Stomach smooth muscle (tissue), 2 donors: Measurements from ENCODE around the gene SYNDIG1.

Experiments used
- H3K27ac ChIP-seq: one replicate; pipeline ENCODE4 v1.7.0; 2013; ENCODE audit warnings: mild to moderate bottlenecking, low read length, inconsistent platforms
- H3K27me3 ChIP-seq, 2 donors: one replicate each; pipeline ENCODE4 v1.7.0; 2013; ENCODE audit warnings: low read length in 2 of 2; ENCODE audit not compliant: insufficient read depth in 2 of 2, control insufficient read depth in 1 of 2
- H3K36me3 ChIP-seq, 2 donors: one replicate each; pipeline ENCODE4 v1.7.0; 2013; ENCODE audit warnings: low read length in 2 of 2; ENCODE audit not compliant: control insufficient read depth in 2 of 2, insufficient read depth in 2 of 2
- H3K4me1 ChIP-seq: one replicate; pipeline ENCODE4 v1.7.0; 2013; ENCODE audit warnings: low read length; ENCODE audit not compliant: control insufficient read depth, insufficient read depth
- H3K4me3 ChIP-seq, 2 donors: one replicate each; pipeline ENCODE4 v1.7.0; 2013; ENCODE audit warnings: low read length in 2 of 2
- H3K9ac ChIP-seq, 2 donors: one replicate each; pipeline ENCODE4 v1.7.0; 2013; ENCODE audit warnings: low read length in 2 of 2, mild to moderate bottlenecking in 1 of 2
- H3K9me3 ChIP-seq, 2 donors: one replicate each; pipeline ENCODE4 v1.7.0; 2013; ENCODE audit warnings: low read length in 2 of 2; ENCODE audit not compliant: control insufficient read depth in 2 of 2
- donor health status: healthy.
- donor health status: Pancreatic carcinoma.

SYNDIG1 gene

GRCh38 chr20:24612799-24613775 is 143.7 kb downstream of the SYNDIG1 start:
- Histone ChIP-seq H3K9ac (no peak overlapping the region), H3K27me3 (peaks cover 0 to 2% of the 10 kb centered on the region in 2 donors), H3K27ac (no peak overlapping the region), H3K4me3 (no peak overlapping the region), H3K4me1 (no peaks in the 10 kb centered on the region), H3K9me3 (no peaks in the 10 kb centered on the region), H3K36me3 (no peaks in the 10 kb centered on the region)

DNA sequence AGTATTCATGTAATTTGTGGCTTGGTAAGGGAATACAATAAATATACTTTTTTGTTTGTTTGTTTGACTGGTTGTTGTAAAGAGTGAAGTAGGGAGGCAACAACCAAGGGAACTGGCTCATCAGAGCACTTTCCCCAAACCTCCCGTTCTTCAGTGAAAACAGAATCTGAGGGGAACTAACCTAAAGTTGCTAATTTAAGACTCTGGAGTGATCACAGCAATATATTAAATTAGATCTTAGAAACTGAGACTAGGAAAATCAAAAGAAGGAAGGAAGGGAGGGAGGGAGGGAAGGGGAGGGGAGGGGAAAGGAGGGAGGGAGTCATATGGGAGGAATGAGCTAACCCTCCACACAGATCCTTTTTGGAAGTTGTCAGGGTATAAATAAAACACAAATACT is 144.9 kb downstream of the SYNDIG1 start:
- Histone ChIP-seq H3K27me3 (peaks cover 0 to 2% of the 10 kb centered on the region in 2 donors), H3K4me1 (no peaks in the 10 kb centered on the region), H3K9ac (no peak overlapping the region), H3K4me3 (no peak overlapping the region), H3K36me3 (no peaks in the 10 kb centered on the region), H3K27ac (no peak overlapping the region), H3K9me3 (no peaks in the 10 kb centered on the region)

DNA sequence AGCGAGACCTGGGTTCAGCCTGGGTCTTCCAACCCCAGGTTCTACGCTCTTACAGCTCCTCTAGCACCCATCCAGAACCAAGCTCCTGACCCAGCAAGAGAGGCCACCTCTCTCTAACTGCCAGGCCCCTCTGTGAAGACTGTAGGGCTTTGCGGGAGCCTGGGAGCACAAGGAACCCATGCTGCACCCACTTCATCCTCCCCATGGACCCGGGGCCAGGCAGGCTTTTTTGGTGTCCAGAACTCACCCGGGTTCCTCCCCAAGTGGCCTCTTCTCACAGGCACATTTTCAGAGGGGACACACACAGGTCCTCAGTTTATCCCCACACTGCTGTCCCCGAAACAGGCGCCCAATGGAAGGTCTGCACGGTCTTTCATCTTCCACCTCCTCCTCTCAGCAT is 145.9 kb downstream of the SYNDIG1 start:
- Histone ChIP-seq H3K4me3 (no peak overlapping the region), H3K9ac (no peak overlapping the region), H3K4me1 (no peaks in the 10 kb centered on the region), H3K36me3 (no peaks in the 10 kb centered on the region), H3K27me3 (peaks cover 0 to 2% of the 10 kb centered on the region in 2 donors), H3K9me3 (no peaks in the 10 kb centered on the region), H3K27ac (no peak overlapping the region)

GRCh38 chr20:24616258-24617079 is 147.0 kb downstream of the SYNDIG1 start:
- H3K9me3 ChIP-seq = no peaks in the 10 kb centered on the region

GRCh38 chr20:24617080-24617432 is 147.6 kb downstream of the SYNDIG1 start:
- Histone ChIP-seq H3K27me3 (peaks cover 0 to 2% of the 10 kb centered on the region in 2 donors), H3K4me3 (no peak overlapping the region), H3K27ac (no peak overlapping the region), H3K36me3 (no peaks in the 10 kb centered on the region), H3K9me3 (no peaks in the 10 kb centered on the region), H3K9ac (no peak overlapping the region), H3K4me1 (no peaks in the 10 kb centered on the region)

More at GRCh38 chr20:24616258-24617079, 147.0 kb downstream of the SYNDIG1 start:
- Histone ChIP-seq H3K36me3 (no peaks in the 10 kb centered on the region), H3K4me3 (no peak overlapping the region), H3K9ac (no peak overlapping the region), H3K27ac (no peak overlapping the region), H3K4me1 (no peaks in the 10 kb centered on the region), H3K27me3 (peaks cover 0 to 2% of the 10 kb centered on the region in 2 donors)

DNA sequence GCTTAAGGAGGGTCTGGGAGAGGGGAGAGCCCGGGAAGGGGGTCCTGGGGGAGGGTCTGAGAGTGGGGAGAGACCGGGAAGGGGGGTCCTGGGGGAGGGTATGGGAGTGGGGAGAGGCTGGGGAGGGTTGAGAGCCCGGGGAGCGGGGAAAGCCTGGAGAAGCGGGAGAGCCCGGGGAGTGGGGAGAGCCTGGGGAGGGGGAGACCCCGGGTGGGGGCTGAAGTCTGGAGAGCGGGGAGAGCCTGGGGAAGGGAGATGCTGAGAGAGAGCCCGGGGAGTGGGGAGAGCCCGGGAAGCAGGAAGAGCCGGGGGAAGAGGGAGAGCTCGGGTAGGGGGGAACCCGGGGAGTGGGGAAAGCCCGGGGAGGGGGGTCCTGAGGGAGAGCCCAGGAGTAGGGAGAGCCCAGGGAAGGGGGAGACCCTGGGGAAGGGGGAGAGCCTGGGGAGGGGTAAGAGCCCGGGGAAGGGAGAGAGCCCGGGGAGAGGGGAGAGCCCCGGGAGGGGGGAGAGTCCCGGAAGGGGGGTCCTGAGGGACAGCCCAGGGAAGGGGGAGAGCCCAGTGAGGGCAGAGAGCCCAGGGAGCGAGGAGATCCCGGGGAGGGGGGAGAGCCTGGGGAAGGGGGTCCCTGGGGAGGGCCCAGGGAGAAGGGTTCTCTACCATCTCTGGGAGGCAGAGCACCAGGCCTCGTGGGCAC is 148.5 kb downstream of the SYNDIG1 start:
- H3K27ac ChIP-seq = no peak overlapping the region
- H3K36me3 ChIP-seq = no peaks in the 10 kb centered on the region
- no peaks in the 10 kb centered on the region for H3K9me3 ChIP-seq
- no peak overlapping the region for H3K9ac ChIP-seq
- peaks cover 0 to 2% of the 10 kb centered on the region in 2 donors for H3K27me3 ChIP-seq
- H3K4me3 ChIP-seq = no peak overlapping the region
- no peaks in the 10 kb centered on the region for H3K4me1 ChIP-seq

DNA sequence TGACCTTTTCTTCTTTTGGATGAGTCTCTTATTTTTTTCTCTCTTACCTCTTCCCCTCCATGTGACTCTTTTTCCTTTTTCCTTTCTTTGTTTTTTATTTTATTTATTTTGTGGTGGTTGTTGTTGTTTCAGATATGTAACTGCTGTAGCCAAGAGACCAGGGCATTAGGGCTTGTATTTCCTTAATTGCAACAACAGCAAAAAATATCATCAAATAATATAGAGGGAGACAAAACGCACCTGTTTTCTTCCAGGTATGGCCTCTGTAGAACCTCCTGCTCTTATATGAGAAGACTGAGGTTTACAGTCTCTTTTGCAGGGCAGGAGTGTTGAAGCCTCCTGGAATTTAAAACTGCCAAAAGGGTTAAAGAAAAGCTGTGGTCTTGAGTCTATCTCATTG is 149.3 kb downstream of the SYNDIG1 start:
- H3K9me3 ChIP-seq = no peaks in the 10 kb centered on the region
- no peaks in the 10 kb centered on the region for H3K36me3 ChIP-seq
- no peaks in the 10 kb centered on the region for H3K4me1 ChIP-seq
- H3K9ac ChIP-seq = no peak overlapping the region
- no peak overlapping the region for H3K4me3 ChIP-seq
- H3K27ac ChIP-seq = no peak overlapping the region
- H3K27me3 ChIP-seq = peaks cover 0 to 2% of the 10 kb centered on the region in 2 donors

- no peaks in the 10 kb centered on the region for H3K4me1 ChIP-seq
- H3K9me3 ChIP-seq = no peaks in the 10 kb centered on the region
- no peak overlapping the region for H3K9ac ChIP-seq
- no peak overlapping the region for H3K4me3 ChIP-seq
- H3K27me3 ChIP-seq = no peaks in the 10 kb centered on the region
- H3K27ac ChIP-seq = no peak overlapping the region
- no peaks in the 10 kb centered on the region for H3K36me3 ChIP-seq
These were observed 149.8 kb downstream of the SYNDIG1 start for GRCh38 chr20:24619212-24619611.

DNA sequence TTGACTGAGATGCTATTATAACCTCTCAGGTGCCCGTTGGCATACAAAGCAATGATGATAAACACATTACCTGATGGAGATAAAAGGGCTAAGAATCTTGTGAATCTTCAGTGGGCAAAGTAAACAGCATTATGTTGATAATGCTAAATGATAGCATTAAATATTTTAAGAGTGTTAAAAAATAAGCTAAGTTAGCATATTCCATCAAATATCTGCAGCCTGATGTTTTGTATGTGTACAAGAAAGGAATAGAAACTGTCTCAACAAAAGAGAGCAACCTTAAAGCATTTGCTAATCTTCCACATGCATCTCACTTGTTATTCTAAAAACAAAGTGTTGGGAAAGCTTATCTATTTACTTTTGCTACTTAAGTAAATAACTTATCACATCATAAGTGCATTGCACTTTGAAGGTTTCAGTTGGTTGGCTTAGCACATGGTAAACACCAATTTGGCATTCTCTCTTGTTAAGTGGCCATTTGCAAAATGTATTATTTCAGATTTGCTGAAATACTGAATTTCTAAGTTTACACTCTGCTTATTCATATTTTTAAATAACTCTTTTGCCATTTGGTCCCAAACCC is 151.6 kb downstream of the SYNDIG1 start:
- no peaks in the 10 kb centered on the region for H3K36me3 ChIP-seq
- no peak overlapping the region for H3K9ac ChIP-seq
- H3K4me1 ChIP-seq = no peaks in the 10 kb centered on the region
- H3K4me3 ChIP-seq = no peak overlapping the region
- no peaks in the 10 kb centered on the region for H3K9me3 ChIP-seq
- H3K27me3 ChIP-seq = no peaks in the 10 kb centered on the region
- H3K27ac ChIP-seq = no peak overlapping the region

- no peaks in the 10 kb centered on the region for H3K36me3 ChIP-seq
- H3K27ac ChIP-seq = no peak overlapping the region
- no peak overlapping the region for H3K4me3 ChIP-seq
- no peak overlapping the region for H3K9ac ChIP-seq
- H3K4me1 ChIP-seq = no peaks in the 10 kb centered on the region
- no peaks in the 10 kb centered on the region for H3K9me3 ChIP-seq
- H3K27me3 ChIP-seq = no peaks in the 10 kb centered on the region
These were observed 153.4 kb downstream of the SYNDIG1 start for GRCh38 chr20:24622856-24623255.
